Endometrial microvascular endothelial cells (primary cell): ENCODE measurements around the gene MAD1L1. TPM values are rescaled to one million over a fixed set of nuclear protein-coding genes. Genes with fewer than 3 reads are reported as not detected.

Experiments
- in situ Hi-C: cut with HindIII; loops from 2 replicates; pipeline ENCODE4 v1.10.0; 2017; ENCODE audit warnings: low sequenced_read_pairs, low pct_unique_long_range_greater_than_20kb; ENCODE audit errors: inconsistent ontology term
- total RNA-seq: library from RNA; depleted of rRNA; stranded (reverse); fragments of >200 nt; gene quantifications from one replicate; pipeline ENCODE4 v1.2.3, GENCODE V29; 2015; ENCODE audit errors: inconsistent ontology term

Gene MAD1L1
- total RNA-seq, 1 donor from 2014 or later, result 44.7 TPM

GRCh38 chr7:2224491-2224928 lies 8.2 kb downstream of the MAD1L1 start:
- in situ Hi-C loops, result no loop called here

DNA sequence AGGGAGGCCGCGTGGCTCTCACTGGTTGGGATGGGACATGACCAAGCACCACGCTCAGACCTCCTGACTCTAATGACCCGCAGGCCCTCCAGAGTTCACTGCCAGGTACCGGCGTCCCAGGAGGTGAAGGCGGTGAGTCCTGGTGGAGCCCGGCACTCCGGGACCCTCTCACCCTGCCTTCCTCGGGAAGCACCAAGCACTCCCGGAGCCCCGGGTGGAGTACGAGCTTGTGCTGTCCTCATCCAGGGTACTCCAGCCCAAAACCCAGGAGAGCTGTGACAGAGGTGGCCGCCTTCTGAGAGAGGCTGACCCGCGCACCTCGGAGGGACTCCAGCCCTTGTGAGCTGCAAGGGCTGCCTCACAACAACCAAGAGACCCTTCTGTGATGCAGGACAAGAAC lies 9.4 kb downstream of the MAD1L1 start:
- in situ Hi-C loops, result no loop called here

DNA sequence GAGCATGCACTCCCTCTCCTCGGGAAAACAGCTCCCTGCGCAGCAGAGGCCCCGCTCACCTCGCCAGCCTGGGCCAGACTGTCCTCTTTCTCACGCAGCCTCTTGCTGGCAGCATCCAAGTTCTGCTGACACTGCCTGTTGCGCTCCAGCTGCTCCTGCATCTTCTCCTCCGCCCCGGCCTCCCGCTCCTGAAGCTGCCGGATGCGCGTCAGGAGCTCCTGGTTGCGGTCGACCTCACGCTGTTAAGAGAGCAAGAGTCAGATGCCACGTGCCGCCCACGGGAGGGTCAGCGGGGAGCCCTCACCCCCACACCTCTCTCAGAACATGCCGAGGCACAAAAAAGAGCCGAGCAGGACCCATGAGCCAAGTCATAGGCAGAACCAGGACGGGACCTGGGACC lies 10.2 kb downstream of the MAD1L1 start:
- in situ Hi-C loops, result no loop called here

GRCh38 chr7:2220954-2221353 lies 11.8 kb downstream of the MAD1L1 start:
- in situ Hi-C loops, result no loop called here

- in situ Hi-C loops, result no loop called here
These were observed 12.2 kb downstream of the MAD1L1 start for GRCh38 chr7:2220506-2220905.

- in situ Hi-C loops, result no loop called here
These were observed 12.7 kb downstream of the MAD1L1 start for GRCh38 chr7:2220030-2220429.

- in situ Hi-C loops, result no loop called here
These were observed 13.1 kb downstream of the MAD1L1 start for GRCh38 chr7:2219606-2220005.

GRCh38 chr7:2219136-2219535 lies 13.6 kb downstream of the MAD1L1 start:
- in situ Hi-C loops, result no loop called here

DNA sequence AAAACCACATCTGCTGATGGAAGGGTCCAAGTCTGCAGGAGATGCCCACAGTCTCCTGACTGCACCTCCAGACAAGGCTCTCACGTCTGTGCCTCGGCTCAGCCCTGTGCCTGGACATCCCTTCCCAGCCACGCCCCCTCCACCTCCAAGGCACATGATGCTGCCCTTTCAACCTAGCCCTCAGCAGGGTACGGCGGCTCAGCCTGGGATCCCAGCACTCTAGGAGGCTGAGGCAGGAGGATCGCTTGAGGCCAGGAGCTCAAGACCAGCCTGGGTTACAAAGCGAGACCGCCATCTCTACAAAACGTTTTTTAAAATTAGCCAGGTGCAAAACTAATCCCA lies 14.3 kb downstream of the MAD1L1 start:
- in situ Hi-C loops, result no loop called here

DNA sequence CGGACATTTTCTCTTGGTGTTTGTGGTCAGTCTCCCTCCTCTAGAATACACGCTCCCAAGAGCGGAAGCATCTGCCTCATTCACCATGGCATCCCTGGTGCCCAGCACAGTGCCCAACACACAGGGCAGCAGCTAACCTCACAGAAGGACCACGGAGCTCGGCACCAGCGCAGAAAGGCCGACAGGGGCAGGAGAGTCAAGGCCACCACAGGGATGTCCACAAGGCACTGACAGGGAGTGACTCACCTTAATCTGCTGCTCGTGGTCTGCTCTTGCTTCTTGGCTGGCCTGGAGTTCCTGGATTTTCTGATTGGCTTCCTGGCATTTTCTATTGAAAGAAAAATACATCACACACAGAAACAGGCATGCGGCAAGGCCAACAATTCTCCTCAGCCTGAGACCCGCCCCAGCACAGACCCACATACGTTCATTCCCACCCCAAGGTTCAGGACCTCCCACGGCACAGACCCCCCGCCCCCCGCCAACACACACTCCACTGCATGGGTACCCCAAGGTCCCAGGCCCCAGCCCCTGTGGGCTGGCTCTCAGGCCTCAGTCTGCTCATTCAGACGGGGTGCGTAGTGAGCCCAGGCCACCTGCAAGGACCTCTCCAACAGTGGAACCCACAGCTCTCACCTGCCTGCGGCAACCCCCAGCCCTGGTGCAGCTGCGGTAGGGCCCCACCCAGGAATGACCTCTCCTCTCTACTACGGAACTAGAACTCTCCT lies 14.9 kb downstream of the MAD1L1 start:
- in situ Hi-C loops, result no loop called here

DNA sequence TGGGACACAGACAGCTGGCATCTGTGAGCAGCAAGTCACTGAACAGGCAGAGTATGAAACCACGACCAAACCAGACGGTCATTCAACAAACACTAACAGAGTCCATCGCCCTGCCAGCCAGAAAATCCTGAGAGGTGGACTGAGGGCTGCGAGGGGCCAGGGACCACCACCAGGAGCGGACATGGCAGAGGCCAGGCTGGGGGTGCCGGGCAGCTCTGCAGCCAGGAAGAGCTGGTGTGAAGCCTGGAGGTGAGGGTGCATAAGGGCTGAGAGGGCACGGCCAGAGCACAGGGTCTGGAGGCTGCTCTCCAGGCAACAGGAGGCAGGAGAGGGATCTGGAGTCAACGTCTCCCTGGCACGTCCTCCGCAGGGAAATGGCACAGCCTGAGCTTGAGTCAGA lies 15.5 kb downstream of the MAD1L1 start:
- in situ Hi-C loops, result no loop called here

- in situ Hi-C loops, result no loop called here
These were observed 16.9 kb downstream of the MAD1L1 start for GRCh38 chr7:2215851-2216250.

DNA sequence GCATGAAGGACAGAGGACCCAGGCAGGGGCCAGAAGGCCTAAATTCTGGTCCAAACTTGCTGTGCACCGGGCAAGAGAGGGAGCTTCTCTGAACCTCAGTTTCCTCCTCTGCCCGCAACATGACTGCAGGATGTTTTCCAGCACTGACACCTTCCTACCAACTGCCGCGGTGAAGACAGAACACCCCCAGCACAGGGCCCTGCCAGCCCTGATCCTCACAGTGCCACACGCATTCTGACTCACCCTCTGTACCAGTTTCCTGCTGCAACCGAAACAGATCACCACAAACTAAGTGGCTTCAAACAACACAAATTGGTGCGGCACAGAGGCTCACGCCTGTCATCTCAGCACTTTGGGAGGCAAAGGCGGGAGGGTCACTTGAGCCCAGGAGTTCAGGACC lies 18.1 kb downstream of the MAD1L1 start:
- in situ Hi-C loops, result no loop called here

DNA sequence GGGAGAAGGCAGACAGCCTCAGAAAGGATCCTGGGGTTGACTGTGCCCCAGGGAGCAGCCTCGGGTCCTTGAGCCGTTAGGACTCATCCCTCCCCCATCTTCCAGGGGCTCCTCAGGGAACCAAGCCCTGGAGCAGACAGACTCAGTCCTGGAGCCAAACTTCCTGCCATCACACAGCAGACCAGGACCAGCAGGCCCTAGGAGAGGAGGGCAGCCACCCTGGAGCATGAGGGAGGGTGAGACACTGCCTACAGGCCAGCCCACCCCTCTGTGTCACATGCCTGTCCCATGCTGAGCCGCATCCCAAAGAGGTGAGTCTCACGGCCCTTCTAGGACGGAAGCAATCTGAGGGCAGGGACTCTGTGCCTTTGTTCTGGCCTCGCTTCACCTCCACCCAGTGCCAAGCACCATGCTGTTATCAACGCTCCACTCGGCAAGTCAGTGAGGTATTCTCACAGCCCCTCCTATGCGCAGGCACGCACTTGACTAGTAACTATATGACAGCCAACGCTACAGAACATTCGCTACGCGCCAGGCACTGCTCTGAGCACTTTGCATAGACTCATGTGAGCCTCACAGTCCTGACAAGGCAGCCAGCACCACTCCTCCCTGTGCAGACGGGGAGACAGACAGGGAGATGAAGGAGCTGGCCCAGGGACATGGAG lies 19.1 kb downstream of the MAD1L1 start:
- in situ Hi-C loops, result no loop called here

DNA sequence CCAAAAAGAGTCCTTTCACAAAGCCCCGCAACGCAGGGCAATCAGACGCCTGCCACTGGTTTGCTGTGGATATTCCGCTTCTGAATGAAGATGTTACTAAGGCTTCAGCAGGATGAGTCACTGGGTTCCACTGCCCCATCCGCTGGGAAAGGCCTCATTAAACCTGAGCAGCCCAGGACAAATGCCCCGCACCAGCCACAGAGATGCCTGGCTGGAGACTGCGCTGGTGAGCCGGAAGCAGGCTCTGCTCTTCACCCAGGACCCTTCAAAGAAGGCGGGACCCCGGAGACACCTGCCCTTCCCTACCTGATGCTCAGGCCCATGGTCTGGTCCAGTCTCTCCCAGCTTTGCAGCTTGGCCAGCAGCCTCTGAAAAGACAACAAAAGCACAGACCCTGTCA lies 19.8 kb downstream of the MAD1L1 start:
- in situ Hi-C loops, result no loop called here

- in situ Hi-C loops, result no loop called here
These were observed 20.8 kb downstream of the MAD1L1 start for GRCh38 chr7:2211926-2212325.

DNA sequence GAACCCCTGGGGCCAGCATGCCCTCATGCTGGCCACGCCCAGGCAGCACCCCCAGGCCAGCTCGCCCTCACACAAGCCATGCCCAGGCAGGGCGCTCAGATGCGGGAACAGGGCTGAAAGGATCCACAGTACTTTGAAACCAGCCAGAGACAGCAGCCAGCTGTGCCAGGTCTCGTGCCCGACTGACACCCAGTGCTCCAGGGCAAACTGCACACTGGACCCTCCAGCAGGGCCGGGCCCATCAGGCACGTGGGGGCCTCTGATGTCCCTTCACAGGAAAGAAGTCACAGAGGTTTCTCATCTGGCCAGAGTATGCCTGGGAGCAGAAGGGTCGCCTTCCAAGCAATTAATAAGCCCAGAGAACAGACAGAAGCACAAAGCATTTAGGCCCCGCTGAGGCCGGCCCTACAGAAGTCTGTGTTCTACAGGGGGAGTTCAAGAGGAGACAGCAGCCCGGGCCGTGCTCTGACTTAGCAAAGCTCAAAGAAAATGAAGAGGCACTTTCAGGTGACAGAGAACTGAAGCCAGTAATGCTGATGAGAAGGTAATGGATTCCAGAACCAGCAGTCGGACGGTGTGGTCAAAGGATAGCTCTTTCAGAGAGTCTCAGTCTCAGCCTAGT lies 21.4 kb downstream of the MAD1L1 start:
- in situ Hi-C loops, result no loop called here

- in situ Hi-C loops, result no loop called here
These were observed 22.0 kb downstream of the MAD1L1 start for GRCh38 chr7:2210551-2211258.

DNA sequence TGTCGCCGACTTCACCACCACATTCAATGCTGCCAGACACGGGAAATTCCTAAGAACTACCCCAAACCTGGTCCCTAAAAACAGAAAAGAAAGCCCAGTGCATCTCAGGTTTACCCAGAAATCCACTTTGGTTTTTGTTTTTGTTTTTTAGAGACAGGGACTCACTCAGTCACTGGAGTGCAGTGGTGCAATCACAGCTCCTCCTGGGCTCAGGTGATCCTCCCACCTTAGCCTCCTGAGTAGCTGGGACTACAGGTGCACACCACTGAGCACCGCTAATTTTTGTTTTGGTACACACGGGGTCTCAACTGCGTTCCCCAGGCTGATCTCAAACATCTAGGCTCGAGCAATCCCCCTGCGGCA lies 22.8 kb downstream of the MAD1L1 start:
- in situ Hi-C loops, result no loop called here
